Daoy (cell line): ENCODE results near the gene MARK4. TPM values are rescaled to one million over a fixed set of nuclear protein-coding genes. Genes with fewer than 3 reads are reported as not detected.
A peak's percentile ranks its signal among the peaks of the same experiment; 100 is the strongest.
"Not testable (repeated sequence)": the region's sequence is repeated elsewhere in the genome, so short reads cannot be mapped to it uniquely, and the experiment has no call there.

ENCODE experiments used
- DNase-seq: peaks from one replicate; pipeline ENCODE4 v3.0.0-alpha.2; 2015; ENCODE audit warnings: low read depth
- total RNA-seq: library from RNA; depleted of rRNA; stranded (reverse); fragments of >200 nt; shearing (Covaris generic); gene quantifications from 2 replicates; pipeline ENCODE4 v1.2.3, GENCODE V29; 2014

Gene MARK4
- total RNA-seq, 1 experiment from 2014 or later = 8.1 TPM

DNA sequence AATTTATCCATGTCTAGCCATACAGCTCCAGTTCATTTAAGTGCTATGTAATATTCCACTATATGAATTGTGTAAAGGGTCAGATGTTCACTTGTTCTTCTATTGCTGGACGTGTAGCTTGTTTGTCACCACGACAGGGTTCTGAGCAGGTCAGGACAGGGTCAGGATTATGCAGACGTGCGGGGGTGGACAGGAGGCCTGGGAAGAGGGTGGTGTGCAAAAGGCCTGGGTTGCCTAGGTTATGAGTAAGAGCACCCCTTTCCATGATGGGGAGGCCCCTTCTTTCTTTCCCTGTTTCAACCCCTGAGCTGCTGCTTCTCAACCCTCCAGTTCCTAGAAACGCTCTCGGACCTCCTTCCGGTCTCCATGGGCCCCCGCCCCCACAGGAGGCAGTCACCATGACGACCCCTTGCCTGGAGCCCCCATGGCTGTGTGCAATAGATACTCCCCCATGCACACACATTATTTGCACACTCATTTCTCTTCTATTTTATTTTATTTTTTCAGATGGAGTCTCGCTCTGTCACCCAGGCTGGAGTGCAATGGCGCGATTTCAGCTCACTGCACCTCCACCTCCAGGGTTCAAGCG, 7.8 kb upstream of the MARK4 start:
- no peak for DNase-seq

DNA sequence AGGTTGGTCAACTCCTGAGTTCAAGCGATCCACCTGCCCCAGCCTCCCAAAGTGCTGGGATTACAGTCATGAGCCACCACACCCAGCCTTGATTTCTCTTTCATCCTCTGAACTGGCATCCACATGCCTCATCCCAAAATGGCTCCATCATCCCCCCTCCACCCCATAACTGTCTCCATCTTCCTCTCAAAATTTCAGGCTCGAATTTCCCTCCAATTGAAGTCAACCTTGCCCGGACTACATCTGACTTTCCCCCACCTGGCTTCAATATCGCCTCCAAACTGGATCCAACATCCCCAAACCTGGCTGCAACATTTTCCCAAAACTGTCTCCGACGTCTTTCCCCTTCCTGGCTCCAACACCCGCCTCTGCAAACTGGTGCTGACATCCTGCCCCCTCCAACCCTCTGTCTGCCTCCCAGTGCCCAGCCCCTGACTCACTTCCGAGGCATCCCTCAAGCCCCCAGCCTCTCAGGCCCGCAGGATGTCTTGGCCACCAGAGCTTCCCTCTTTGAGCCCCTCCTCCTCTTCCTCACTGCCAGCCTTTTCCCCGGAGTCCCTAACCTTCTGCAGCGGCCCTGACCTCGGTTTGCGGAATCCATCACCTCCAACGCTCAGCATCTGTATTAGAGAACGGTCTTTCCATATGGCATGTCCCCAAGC, 6.8 kb upstream of the MARK4 start:
- DNase-seq = no peak

DNA sequence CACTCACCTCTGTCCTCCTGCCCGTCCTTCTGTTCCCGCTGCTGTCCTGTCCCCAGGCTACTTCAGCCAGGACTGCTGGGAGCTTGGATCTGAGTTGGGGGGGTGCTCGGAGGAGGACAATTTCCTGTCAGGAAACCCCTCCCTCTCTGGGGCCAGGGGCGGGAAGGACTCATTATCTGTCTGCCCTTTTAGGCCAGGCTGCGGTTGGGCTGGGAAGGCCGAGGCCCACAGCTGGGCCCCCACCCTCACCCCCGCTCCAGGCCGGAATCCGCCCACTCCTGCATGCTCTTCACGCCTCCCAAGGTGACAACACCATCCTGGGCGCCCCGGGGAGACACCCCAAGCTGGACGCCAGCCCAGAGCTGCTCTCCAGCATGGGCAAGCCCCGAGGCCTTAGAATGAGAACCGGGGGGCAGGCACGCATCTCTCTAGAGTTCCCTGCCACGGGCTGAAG, 5.7 kb upstream of the MARK4 start, which contains the start of gene EXOC3L2:
Gene EXOC3L2, minus strand, starts transcription at position 74 of the 454 bp plus-strand sequence. CDS start 6,362 bp downstream, outside the sequence.
- DNase-seq = no peak

- no peak for DNase-seq
Observed at GRCh38 chr19:45245826-45246225, 5.2 kb upstream of the MARK4 start.

DNA sequence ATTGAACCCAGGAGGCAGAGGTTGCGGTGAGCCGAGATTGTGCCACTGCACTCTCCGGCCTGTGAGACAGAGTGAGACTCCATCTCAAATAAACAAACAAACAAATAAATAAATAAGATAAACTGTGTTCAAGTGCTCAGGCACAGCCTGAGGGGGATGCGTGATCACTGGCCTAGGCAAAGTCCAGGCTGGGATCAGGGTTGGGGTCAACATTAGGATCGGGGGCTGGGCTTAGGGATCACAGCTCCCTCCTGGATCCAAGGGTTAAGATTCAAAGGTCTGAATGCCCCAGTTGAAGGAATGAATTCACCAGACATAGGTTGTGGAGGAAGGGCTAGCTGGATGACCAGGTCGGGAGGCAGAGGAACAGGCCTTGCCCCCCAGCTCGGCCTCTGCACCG, 3.9 kb upstream of the MARK4 start:
- no peak for DNase-seq

GRCh38 chr19:45249261-45250033, 1.6 kb upstream of the MARK4 start:
- DNase-seq = no peak

DNA sequence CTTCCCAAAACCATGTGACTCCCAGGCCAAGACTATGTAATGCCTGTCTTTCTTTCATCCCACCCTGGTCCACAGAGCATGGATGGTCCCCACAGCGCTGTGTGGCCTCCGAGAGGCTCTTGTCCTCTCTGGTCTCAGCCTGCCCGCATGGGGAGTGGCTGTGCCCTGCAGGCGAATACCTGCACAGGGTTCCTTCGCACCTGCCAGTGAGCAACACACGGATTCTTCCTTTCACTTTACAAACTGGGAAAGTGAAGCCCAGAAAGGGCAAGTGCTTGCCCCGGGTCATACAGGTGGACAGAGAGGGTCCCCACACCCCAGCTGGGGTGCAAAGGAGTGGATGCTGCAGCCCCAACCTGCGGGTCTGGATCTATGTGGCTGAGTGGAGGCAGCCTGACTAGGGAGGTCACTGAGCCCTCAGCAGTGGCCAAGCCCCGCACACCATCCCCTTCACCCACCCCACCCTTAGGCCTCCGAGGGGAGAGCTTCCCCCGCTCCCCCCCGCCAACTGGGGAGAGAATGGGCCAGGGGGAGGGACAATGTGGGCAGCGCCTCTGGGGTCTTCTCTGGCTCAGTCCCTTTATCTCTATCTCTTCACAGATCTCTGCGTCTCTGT, 747 bp upstream of the MARK4 start:
- no peak for DNase-seq

GRCh38 chr19:45251452-45252354, 632 bp downstream of the MARK4 start:
- DNase-seq = no peak

GRCh38 chr19:45253396-45254027, 2.4 kb downstream of the MARK4 start:
- peak; percentile 41 for DNase-seq

DNA sequence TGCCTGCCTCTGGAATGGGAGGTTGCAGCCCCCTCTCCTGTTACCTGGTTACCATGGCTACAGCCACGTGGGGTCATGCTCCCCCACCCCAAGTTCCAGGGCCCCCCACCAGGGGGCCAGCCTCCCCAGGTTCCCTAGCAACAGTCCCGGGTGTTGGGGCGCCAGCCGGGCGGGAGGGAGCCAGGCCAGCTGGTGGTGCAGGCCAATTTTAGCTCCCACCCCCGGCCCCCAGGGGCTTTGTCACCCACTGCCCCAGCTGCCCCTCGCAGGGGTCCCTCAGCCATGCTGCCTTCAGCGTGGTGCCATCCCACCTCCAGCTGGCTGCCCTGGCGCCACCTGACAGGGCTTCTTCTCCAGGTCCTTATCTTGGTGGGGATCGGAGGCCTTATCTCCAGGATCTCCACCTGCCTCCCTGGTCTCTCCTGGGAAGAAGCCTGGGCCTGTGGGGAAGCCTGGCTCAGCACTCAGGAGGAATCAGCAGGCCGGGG, 3.0 kb downstream of the MARK4 start:
- no peak for DNase-seq

GRCh38 chr19:45255611-45256157, 4.6 kb downstream of the MARK4 start:
- DNase-seq = no peak

DNA sequence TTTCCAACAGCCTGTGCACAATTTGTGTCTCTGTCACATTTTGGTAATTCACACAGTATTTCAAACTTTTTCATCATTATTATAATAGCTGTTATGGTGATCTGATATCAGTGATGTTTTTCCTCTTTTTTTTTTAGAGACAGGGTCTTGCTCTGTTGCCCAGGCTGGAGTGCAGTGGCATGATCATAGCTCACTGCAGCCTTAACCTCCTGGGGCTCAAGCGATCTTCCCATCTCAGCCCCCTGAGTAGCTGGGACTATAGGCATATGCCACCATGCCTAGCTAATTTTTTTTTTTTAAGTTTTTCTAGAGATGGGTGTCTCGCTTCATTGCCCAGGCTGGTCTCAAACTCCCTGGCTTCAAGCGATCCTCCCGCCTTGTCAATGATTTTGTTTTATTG, 5.8 kb downstream of the MARK4 start:
- no peak for DNase-seq

GRCh38 chr19:45258862-45259261, 7.8 kb downstream of the MARK4 start:
- DNase-seq = no peak

GRCh38 chr19:45262570-45262969, 11.5 kb downstream of the MARK4 start:
- DNase-seq = no peak

- DNase-seq = no peak
Observed at GRCh38 chr19:45263013-45263412, 11.9 kb downstream of the MARK4 start.

- no peak for DNase-seq
Observed at GRCh38 chr19:45264781-45265317, 13.8 kb downstream of the MARK4 start.

DNA sequence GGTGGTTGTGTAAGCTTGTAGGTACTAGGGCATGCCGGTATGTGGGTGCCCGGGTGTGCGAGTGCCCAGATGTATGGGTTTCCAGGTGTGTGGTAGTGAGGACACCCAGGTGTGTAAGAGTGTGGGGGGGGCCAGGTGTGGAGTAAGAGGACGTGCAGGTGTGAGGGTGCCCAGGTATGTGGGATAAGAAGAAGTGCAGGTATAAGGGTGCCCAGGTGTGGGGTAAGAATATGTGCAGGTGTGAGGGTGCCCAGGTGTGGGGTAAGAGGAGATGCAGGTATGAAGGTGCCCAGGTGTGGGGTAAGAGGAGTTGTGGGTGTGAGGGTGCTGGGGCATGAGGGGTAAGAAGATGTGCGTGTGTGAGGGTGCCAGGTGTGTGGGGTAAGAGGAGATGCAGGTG, 14.3 kb downstream of the MARK4 start:
- DNase-seq = no peak

DNA sequence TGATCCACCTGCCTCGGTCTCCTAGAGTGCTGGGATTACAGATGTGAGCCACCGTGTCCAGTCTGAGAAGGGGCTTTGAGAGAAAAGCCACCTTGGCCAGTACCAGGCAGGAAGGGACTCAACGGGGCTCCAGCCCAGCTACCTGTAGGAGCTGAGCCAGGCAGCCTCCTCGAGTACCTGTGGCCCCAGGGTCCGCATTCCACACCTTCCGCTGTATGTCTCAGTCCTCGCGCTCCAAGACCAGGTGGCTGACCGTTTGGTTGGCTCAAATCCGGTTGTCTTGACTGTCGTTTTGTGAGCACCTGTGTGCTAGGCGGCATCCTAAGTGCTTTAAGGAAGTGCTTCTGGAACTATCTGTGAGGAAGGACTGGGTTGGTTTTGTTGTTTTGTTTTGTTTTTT, 16.2 kb downstream of the MARK4 start:
- no peak for DNase-seq

GRCh38 chr19:45269939-45270338, 18.9 kb downstream of the MARK4 start:
- DNase-seq = not testable (repeated sequence)

GRCh38 chr19:45271098-45271734, 20.1 kb downstream of the MARK4 start:
- DNase-seq = no peak
